Thyroid gland (tissue), 4 donors: Measurements from ENCODE around the gene PXDN.

Experiments
- CTCF ChIP-seq, 6 experiments: fragments of 200-600 bp in 3 of 6; fragments of 450-650 bp in 3 of 6; sonication (generic) in 3 of 6; IDR thresholded peaks; one replicate each; pipeline ENCODE4 v1.5.1; 2016 to 2019; ENCODE audit warnings: antibody characterized with exemption in 6 of 6, mild to moderate bottlenecking in 2 of 6, inconsistent platforms in 1 of 6, moderate library complexity in 1 of 6
- POLR2A ChIP-seq, 2 donors: fragments of 450-650 bp; IDR thresholded peaks; one replicate each; pipeline ENCODE4 v1.6.1; 2017; ENCODE audit warnings: antibody characterized with exemption in 2 of 2, mild to moderate bottlenecking in 2 of 2, moderate library complexity in 1 of 2

- TF ChIP-seq CTCF (IDR thresholded peaks at IDR 0.05), result no peak
- no peak for TF ChIP-seq POLR2A (IDR thresholded peaks at IDR 0.05)
These were observed 3.4 kb downstream of the PXDN start for GRCh38 chr2:1740716-1741589.
